Panc1 (cell line): ENCODE measurements around the gene ADIPOR2. TPM values are rescaled to one million over a fixed set of nuclear protein-coding genes. Genes with fewer than 3 reads are reported as not detected.

Experiments used
- ATAC-seq: fragments of 200-7000 bp; cut with Tn5 transposase; 2 replicates; pipeline ENCODE4 v1.9.1; 2020; ENCODE audit warnings: mild to moderate bottlenecking, moderate library complexity
- BruUV-seq: library from RNA; stranded (reverse); fragments of 400-500 nt; replicated peaks from 2 replicates; lab custom pipeline; 2021; lab: Mats Ljungman, UMichigan
- CTCF ChIA-PET: fragments of 300-600 bp; sonication (Branson Sonifier 250); formaldehyde crosslinking; loops from one replicate; lab custom pipeline; 2022; ENCODE audit warnings: antibody characterized with exemption; lab: Charles Lee
- POLR2A ChIA-PET: fragments of 300-600 bp; sonication (Branson Sonifier 250); formaldehyde crosslinking; loops from one replicate; lab custom pipeline; 2022; ENCODE audit warnings: antibody characterized with exemption; lab: Charles Lee
- DNase-seq: peaks from one replicate; pipeline ENCODE4 v3.0.0-alpha.2; 2010; ENCODE audit warnings: low read depth, low spot score
- H3K27ac ChIP-seq: 2 replicates; pipeline ENCODE4 v1.5.1; 2011; ENCODE audit warnings: mild to moderate bottlenecking, low read length, inconsistent platforms
- H3K27me3 ChIP-seq: fragments of 200-500 bp; sonication (Bioruptor generic); 2 replicates; pipeline ENCODE4 v1.6.0; 2014; ENCODE audit warnings: low read length, inconsistent platforms; ENCODE audit not compliant: control insufficient read depth, insufficient read depth
- H3K36me3 ChIP-seq: fragments of 200-500 bp; sonication (Bioruptor generic); 2 replicates; pipeline ENCODE4 v1.5.1; 2014; ENCODE audit warnings: inconsistent platforms, mild to moderate bottlenecking, low read length, moderate library complexity; ENCODE audit not compliant: control insufficient read depth, insufficient read depth
- H3K4me1 ChIP-seq: 2 replicates; pipeline ENCODE4 v1.5.1; 2011; ENCODE audit warnings: inconsistent platforms, mild to moderate bottlenecking, low read length, moderate library complexity; ENCODE audit not compliant: control insufficient read depth, insufficient read depth
- H3K4me3 ChIP-seq, 2 experiments: 2 replicates each; pipeline ENCODE4 v1.5.1; 2011 to 2012; ENCODE audit warnings: low read depth in 2 of 2, low read length in 2 of 2, mild to moderate bottlenecking in 2 of 2, inconsistent platforms in 1 of 2, moderate library complexity in 1 of 2
- H3K9me3 ChIP-seq: fragments of 200-500 bp; sonication (Bioruptor generic); 2 replicates; pipeline ENCODE4 v1.5.1; 2014; ENCODE audit warnings: low read depth, mild to moderate bottlenecking, inconsistent platforms, low read length, moderate library complexity; ENCODE audit not compliant: control insufficient read depth, insufficient read depth
- POLR2AphosphoS5 ChIP-seq: IDR thresholded peaks from 2 replicates; pipeline ENCODE4 v1.6.1; 2012; ENCODE audit warnings: mild to moderate bottlenecking, low read depth, low read length, moderate library complexity
- SIN3A ChIP-seq: IDR thresholded peaks from 2 replicates; pipeline ENCODE4 v1.6.1; 2012; ENCODE audit warnings: low read depth, mild to moderate bottlenecking, low read length, moderate library complexity, borderline replicate concordance; ENCODE audit not compliant: insufficient read depth
- TCF7L2 ChIP-seq: IDR thresholded peaks from 2 replicates; pipeline ENCODE4 v1.6.1; 2011; ENCODE audit warnings: mild to moderate bottlenecking, low read depth, low read length, inconsistent platforms
- in situ Hi-C: cut with HindIII; loops from 2 replicates; pipeline ENCODE4 v1.10.0; 2016; ENCODE audit warnings: low sequenced_read_pairs, low pct_unique_long_range_greater_than_20kb
- intact Hi-C: fragments of 100-400 bp; cut with micrococcal nuclease; formaldehyde crosslinking; loops from one replicate; pipeline ENCODE4 v1.10.0; 2022; ENCODE audit not compliant: unreplicated experiment
- total RNA-seq: library from RNA; stranded (reverse); gene quantifications from one replicate; pipeline ENCODE4 v1.2.1, GENCODE V29; 2021; ENCODE audit not compliant: unreplicated experiment
- TF ChIP-seq, protein P1 (sequence below), 2 experiments: IDR thresholded peaks; 2 replicates each; pipeline ENCODE4 v1.6.1; 2011 to 2012; ENCODE audit warnings: low read depth in 2 of 2, control low read depth in 1 of 2, low read length in 1 of 2, mild to moderate bottlenecking in 1 of 2, moderate library complexity in 1 of 2; ENCODE audit not compliant: insufficient read depth in 1 of 2
- TF ChIP-seq, protein P2 (sequence below): fragments of 450-650 bp; IDR thresholded peaks from 2 replicates; pipeline ENCODE4 v1.5.1; 2017; ENCODE audit warnings: mild to moderate bottlenecking

The ADIPOR2 gene
- total RNA-seq, 1 experiment from 2014 or later: 76.0 TPM

DNA sequence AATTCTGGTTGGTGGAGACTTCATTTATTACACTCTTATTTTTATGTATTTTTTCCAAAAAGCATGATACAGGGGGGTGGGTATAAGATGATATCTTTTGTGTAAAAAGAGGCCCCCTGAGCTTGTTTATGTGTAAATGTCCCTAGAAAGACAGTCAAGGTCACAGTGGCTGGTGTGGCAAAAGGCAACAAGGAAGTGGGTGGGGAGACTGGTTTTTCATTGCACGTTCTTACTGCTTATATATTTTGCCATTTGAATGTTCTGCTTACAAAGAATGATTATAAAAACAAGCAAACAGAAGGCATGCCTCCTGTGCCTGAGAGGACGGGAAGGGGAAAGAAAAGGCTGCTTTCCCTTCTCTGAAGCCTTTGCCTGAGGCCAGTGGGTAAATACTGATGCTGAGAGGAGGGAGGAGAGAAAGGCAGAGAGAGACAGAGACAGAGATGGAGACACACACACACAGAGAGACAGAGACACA is 24.1 kb upstream of the ADIPOR2 start:
- in situ Hi-C loops: no loop called here
- Histone ChIP-seq H3K27ac (peak overlapping the region; percentile 13), H3K4me1 (peaks cover 2% of the 10 kb centered on the region; the same call in 1 of the 2 replicates), H3K4me3 (no peak overlapping the region), H3K27me3 (no peaks in the 10 kb centered on the region), H3K36me3 (no peaks in the 10 kb centered on the region), H3K9me3 (no peaks in the 10 kb centered on the region)
- TF ChIP-seq TCF7L2: no peak
- TF ChIP-seq SIN3A: no peak
- TF ChIP-seq POLR2AphosphoS5: no peak
- CTCF ChIA-PET: interaction anchor here (0.6 kb wide), 1 partner anchor 39 kb away, joined by 3 read pairs; no protein-coding TSS in a partner anchor
- intact Hi-C loops: loop anchor here (10.0 kb wide), 1 partner anchor 268 kb away; no protein-coding TSS in a partner anchor
- no peak for ATAC-seq
- DNase-seq: no peak
- BruUV-seq: no TSS peak
- POLR2A ChIA-PET: no interaction called here

DNA sequence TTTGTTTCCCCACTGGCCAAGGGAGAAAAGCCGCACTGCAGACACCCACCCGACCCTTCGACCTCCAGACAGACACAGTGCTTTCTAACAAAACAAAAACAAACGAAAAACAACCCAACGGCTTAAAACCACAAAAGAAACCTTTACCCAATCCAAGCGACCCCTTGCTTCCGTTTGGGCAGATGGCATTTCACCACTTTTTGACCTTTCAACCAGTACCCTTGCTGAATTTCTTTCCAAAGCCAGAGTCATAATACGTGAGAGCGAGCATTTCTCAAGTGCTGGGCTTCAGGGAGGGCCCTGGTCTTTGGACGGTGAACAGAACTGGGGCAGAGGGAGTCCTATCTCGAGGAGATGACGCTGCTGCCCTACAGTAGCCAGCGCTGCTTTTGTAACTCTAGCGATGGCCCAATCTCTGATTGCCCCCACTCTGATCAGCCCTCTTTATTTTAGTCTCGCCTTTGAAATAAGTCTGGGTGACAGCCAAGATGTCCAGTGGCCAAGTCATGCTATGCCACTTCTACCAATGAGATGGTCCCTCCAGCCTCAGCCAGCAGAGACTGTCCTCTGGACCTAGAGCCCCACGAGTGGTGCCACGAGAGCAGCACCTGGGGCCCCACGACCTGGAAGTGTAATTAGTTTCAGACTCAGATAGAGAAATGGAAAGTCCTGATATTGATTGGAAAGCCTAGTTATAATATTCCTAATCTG is 21.9 kb upstream of the ADIPOR2 start:
- no peak overlapping the region for H3K4me3 ChIP-seq
- POLR2A ChIA-PET: no interaction called here
- no peaks in the 10 kb centered on the region for H3K36me3 ChIP-seq
- H3K27me3 ChIP-seq: no peaks in the 10 kb centered on the region
- no TSS peak for BruUV-seq
- peaks cover 2% of the 10 kb centered on the region; the same call in 1 of the 2 replicates for H3K4me1 ChIP-seq
- TF ChIP-seq, protein P1, sequence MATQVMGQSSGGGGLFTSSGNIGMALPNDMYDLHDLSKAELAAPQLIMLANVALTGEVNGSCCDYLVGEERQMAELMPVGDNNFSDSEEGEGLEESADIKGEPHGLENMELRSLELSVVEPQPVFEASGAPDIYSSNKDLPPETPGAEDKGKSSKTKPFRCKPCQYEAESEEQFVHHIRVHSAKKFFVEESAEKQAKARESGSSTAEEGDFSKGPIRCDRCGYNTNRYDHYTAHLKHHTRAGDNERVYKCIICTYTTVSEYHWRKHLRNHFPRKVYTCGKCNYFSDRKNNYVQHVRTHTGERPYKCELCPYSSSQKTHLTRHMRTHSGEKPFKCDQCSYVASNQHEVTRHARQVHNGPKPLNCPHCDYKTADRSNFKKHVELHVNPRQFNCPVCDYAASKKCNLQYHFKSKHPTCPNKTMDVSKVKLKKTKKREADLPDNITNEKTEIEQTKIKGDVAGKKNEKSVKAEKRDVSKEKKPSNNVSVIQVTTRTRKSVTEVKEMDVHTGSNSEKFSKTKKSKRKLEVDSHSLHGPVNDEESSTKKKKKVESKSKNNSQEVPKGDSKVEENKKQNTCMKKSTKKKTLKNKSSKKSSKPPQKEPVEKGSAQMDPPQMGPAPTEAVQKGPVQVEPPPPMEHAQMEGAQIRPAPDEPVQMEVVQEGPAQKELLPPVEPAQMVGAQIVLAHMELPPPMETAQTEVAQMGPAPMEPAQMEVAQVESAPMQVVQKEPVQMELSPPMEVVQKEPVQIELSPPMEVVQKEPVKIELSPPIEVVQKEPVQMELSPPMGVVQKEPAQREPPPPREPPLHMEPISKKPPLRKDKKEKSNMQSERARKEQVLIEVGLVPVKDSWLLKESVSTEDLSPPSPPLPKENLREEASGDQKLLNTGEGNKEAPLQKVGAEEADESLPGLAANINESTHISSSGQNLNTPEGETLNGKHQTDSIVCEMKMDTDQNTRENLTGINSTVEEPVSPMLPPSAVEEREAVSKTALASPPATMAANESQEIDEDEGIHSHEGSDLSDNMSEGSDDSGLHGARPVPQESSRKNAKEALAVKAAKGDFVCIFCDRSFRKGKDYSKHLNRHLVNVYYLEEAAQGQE (IDR thresholded peaks at IDR 0.05; ENCODE audit: insufficient read depth in 1 of 2, low read depth in 2 of 2, low read length in 1 of 2): no peak
- TF ChIP-seq POLR2AphosphoS5 (no peak), SIN3A (no peak), TCF7L2 (no peak)
- TF ChIP-seq, protein P2, sequence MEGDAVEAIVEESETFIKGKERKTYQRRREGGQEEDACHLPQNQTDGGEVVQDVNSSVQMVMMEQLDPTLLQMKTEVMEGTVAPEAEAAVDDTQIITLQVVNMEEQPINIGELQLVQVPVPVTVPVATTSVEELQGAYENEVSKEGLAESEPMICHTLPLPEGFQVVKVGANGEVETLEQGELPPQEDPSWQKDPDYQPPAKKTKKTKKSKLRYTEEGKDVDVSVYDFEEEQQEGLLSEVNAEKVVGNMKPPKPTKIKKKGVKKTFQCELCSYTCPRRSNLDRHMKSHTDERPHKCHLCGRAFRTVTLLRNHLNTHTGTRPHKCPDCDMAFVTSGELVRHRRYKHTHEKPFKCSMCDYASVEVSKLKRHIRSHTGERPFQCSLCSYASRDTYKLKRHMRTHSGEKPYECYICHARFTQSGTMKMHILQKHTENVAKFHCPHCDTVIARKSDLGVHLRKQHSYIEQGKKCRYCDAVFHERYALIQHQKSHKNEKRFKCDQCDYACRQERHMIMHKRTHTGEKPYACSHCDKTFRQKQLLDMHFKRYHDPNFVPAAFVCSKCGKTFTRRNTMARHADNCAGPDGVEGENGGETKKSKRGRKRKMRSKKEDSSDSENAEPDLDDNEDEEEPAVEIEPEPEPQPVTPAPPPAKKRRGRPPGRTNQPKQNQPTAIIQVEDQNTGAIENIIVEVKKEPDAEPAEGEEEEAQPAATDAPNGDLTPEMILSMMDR: no peak
- H3K9me3 ChIP-seq: no peaks in the 10 kb centered on the region
- CTCF ChIA-PET: interaction anchor here (0.7 kb wide), 1 partner anchor 54 kb away, joined by 3 read pairs; no protein-coding TSS in a partner anchor
- intact Hi-C loops: loop anchor here (10.0 kb wide), 1 partner anchor 266 kb away; no protein-coding TSS in a partner anchor
- ATAC-seq (no peak), DNase-seq (no peak)
- in situ Hi-C loops: no loop called here
- H3K27ac ChIP-seq: no peak overlapping the region
